K562 (cell line): ENCODE results near the gene TMEM154. TPM values are rescaled to one million over a fixed set of nuclear protein-coding genes. Genes with fewer than 3 reads are reported as not detected.

Experiments
- BRF1 ChIP-seq: IDR thresholded peaks from 3 replicates; pipeline ENCODE4 v1.6.1; 2011; ENCODE audit warnings: borderline replicate concordance, mild to moderate bottlenecking; ENCODE audit not compliant: insufficient read length; ENCODE audit errors: extremely low read depth
- CTBP1 ChIP-seq: fragments of 450-650 bp; IDR thresholded peaks from 2 replicates; pipeline ENCODE4 v1.6.1; 2016; ENCODE audit warnings: borderline replicate concordance
- HNRNPK ChIP-seq: fragments of 200-400 bp; formaldehyde crosslinking; IDR thresholded peaks from one replicate; pipeline ENCODE4 v1.6.1; 2018; ENCODE audit warnings: mild to moderate bottlenecking, low read depth, low read length; ENCODE audit not compliant: poor library complexity, severe bottlenecking
- JUND ChIP-seq, 2 experiments: IDR thresholded peaks; 2 replicates in 1 of 2; 3 replicates in 1 of 2; pipeline ENCODE4 v1.6.1; 2011; ENCODE audit warnings: borderline replicate concordance in 2 of 2, low read depth in 2 of 2, low read length in 2 of 2, improper control_type of control experiment in 1 of 2, missing biosample characterization in 1 of 2, missing genetic modification characterization in 1 of 2, missing genetic modification reagents in 1 of 2
- NR2C2 ChIP-seq, 2 experiments: fragments of 200-800 bp in 1 of 2; sonication (Bioruptor generic) in 1 of 2; sonication (generic) in 1 of 2; formaldehyde crosslinking in 1 of 2; IDR thresholded peaks; 2 replicates each; pipeline versions ENCODE4 v1.6.1 to v1.8.0; 2016 to 2022; ENCODE audit warnings: mild to moderate bottlenecking in 1 of 2, missing compliant biosample characterization in 1 of 2, missing genetic modification characterization in 1 of 2, missing genetic modification reagents in 1 of 2
- OTX1 ChIP-seq: fragments of 450-650 bp; formaldehyde crosslinking; IDR thresholded peaks from 2 replicates; pipeline ENCODE4 v1.4.0; 2022; ENCODE audit warnings: mild to moderate bottlenecking
- PHF8 ChIP-seq: fragments of 200-600 bp; sonication (generic); IDR thresholded peaks from 2 replicates; pipeline ENCODE4 v1.6.1; 2012; ENCODE audit warnings: mixed run types, mild to moderate bottlenecking, inconsistent platforms, low read length, moderate library complexity, borderline replicate concordance
- PTTG1 ChIP-seq: fragments of 450-650 bp; IDR thresholded peaks from 2 replicates; pipeline ENCODE4 v1.6.1; 2016; ENCODE audit warnings: low read depth, mild to moderate bottlenecking, missing genetic modification characterization, missing compliant biosample characterization
- TAF9B ChIP-seq: fragments of 450-650 bp; IDR thresholded peaks from 2 replicates; pipeline ENCODE4 v1.6.1; 2018; ENCODE audit warnings: mild to moderate bottlenecking; ENCODE audit not compliant: partially characterized antibody
- ZNF232 ChIP-seq: sonication (generic); formaldehyde crosslinking; IDR thresholded peaks from 2 replicates; pipeline ENCODE4 v1.8.0; 2022; ENCODE audit warnings: mild to moderate bottlenecking, missing genetic modification reagents
- polyA plus RNA-seq, 8 experiments: library from polyadenylated mRNA; depleted of rRNA in 4 of 8; stranded (reverse) in 5 of 8; unstranded in 3 of 8; fragments of >200 nt; fragmentation: Nextera tagmentation in 2 of 8; fragmentation: Illumina TruSeq in 1 of 8; extraction: Ambion mirVana in 2 of 8; extraction: Trizol in 1 of 8; gene quantifications; 2 replicates each; pipeline versions ENCODE4 v1.2.1 to v1.2.3, GENCODE V29; 2011 to 2014; ENCODE audit warnings: inconsistent platforms in 1 of 8, missing spikeins in 1 of 8
- total RNA-seq, 7 experiments: library from RNA; depleted of rRNA in 6 of 7; stranded (reverse); fragments of >200 nt in 6 of 7; fragmentation: Illumina TruSeq in 2 of 7; extraction: Trizol in 2 of 7; gene quantifications; 2 replicates each; pipeline versions ENCODE4 v1.2.1 to v1.2.3, GENCODE V29; 2011 to 2021; ENCODE audit warnings: low replicate concordance in 1 of 7
- TF ChIP-seq, protein P1 (sequence below): IDR thresholded peaks from 2 replicates; pipeline ENCODE4 v1.6.1; 2016; ENCODE audit warnings: missing genetic modification characterization, missing compliant biosample characterization
- TF ChIP-seq, protein P2 (sequence below): fragments of 450-650 bp; IDR thresholded peaks from 2 replicates; pipeline ENCODE4 v1.6.1; 2017; ENCODE audit warnings: mild to moderate bottlenecking, moderate library complexity
- TF ChIP-seq, protein P3 (sequence below): fragments of 200-800 bp; sonication (Bioruptor generic); IDR thresholded peaks from 2 replicates; pipeline ENCODE4 v1.6.1; 2016; ENCODE audit warnings: missing genetic modification characterization, missing compliant biosample characterization
- TF ChIP-seq, protein P4 (sequence below): fragments of 250-450 bp; sonication (Bioruptor Pico); IDR thresholded peaks from 2 replicates; pipeline ENCODE4 v1.4.0; 2020; ENCODE audit warnings: mild to moderate bottlenecking, moderate library complexity

Gene TMEM154
- total and polyA plus RNA-seq, 9 of the 15 experiments (the other 6 are each of a cell fraction or from before 2014, with no cell fraction given): 0.13 to 1.8 (median 0.58) TPM

DNA sequence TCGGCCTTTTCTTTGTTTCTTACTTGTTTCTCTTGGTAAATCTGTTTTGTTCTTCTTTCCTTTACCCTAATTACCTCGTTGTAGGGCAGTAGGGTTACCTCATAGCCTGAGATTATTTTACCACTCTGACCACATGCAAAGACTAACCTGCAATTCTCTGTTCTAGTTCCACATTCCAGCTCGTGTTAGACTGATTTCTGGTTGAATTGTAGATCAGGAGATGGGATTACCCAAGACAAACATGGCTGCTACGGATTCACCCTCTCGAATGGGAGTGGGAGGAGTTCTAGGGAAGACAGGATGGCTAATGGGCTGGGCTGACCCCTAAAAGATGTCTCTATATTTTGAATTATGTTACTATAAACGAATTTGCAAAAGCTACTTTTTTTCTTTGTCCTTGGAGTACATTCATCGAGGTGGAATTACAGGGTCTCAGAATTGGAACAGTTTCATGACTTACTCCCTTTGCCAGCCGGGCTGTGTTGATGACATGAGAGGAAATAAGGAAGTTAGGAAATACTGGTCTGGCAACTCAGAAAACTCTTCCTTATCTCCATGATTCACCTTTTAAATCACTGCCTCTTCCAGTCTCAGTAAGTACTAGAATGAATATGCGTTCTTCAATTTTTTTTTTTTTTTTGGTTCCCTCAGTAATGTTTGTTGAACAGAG lies 107.2 kb downstream of the TMEM154 start (continued):
- TF ChIP-seq HNRNPK: no peak
- no peak for TF ChIP-seq PTTG1 (tag)
- TF ChIP-seq JUND (IDR thresholded peaks at IDR 0.05; ENCODE audit: borderline replicate concordance, low read depth, low read length): peak; percentile 85
- peak; percentile 72; the same call in 1 of the 3 replicates for TF ChIP-seq JUND (tag; IDR thresholded peaks at IDR 0.05; ENCODE audit: borderline replicate concordance, low read depth, low read length)
- TF ChIP-seq, protein P1, sequence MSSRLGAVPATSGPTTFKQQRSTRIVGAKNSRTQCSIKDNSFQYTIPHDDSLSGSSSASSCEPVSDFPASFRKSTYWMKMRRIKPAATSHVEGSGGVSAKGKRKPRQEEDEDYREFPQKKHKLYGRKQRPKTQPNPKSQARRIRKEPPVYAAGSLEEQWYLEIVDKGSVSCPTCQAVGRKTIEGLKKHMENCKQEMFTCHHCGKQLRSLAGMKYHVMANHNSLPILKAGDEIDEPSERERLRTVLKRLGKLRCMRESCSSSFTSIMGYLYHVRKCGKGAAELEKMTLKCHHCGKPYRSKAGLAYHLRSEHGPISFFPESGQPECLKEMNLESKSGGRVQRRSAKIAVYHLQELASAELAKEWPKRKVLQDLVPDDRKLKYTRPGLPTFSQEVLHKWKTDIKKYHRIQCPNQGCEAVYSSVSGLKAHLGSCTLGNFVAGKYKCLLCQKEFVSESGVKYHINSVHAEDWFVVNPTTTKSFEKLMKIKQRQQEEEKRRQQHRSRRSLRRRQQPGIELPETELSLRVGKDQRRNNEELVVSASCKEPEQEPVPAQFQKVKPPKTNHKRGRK: no peak
- TF ChIP-seq TAF9B: no peak
- TF ChIP-seq OTX1 (CRISPR knock-in tag): no peak
- peak; percentile 76 for TF ChIP-seq CTBP1
- TF ChIP-seq, protein P2, sequence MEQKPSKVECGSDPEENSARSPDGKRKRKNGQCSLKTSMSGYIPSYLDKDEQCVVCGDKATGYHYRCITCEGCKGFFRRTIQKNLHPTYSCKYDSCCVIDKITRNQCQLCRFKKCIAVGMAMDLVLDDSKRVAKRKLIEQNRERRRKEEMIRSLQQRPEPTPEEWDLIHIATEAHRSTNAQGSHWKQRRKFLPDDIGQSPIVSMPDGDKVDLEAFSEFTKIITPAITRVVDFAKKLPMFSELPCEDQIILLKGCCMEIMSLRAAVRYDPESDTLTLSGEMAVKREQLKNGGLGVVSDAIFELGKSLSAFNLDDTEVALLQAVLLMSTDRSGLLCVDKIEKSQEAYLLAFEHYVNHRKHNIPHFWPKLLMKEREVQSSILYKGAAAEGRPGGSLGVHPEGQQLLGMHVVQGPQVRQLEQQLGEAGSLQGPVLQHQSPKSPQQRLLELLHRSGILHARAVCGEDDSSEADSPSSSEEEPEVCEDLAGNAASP: no peak
- TF ChIP-seq, protein P3, sequence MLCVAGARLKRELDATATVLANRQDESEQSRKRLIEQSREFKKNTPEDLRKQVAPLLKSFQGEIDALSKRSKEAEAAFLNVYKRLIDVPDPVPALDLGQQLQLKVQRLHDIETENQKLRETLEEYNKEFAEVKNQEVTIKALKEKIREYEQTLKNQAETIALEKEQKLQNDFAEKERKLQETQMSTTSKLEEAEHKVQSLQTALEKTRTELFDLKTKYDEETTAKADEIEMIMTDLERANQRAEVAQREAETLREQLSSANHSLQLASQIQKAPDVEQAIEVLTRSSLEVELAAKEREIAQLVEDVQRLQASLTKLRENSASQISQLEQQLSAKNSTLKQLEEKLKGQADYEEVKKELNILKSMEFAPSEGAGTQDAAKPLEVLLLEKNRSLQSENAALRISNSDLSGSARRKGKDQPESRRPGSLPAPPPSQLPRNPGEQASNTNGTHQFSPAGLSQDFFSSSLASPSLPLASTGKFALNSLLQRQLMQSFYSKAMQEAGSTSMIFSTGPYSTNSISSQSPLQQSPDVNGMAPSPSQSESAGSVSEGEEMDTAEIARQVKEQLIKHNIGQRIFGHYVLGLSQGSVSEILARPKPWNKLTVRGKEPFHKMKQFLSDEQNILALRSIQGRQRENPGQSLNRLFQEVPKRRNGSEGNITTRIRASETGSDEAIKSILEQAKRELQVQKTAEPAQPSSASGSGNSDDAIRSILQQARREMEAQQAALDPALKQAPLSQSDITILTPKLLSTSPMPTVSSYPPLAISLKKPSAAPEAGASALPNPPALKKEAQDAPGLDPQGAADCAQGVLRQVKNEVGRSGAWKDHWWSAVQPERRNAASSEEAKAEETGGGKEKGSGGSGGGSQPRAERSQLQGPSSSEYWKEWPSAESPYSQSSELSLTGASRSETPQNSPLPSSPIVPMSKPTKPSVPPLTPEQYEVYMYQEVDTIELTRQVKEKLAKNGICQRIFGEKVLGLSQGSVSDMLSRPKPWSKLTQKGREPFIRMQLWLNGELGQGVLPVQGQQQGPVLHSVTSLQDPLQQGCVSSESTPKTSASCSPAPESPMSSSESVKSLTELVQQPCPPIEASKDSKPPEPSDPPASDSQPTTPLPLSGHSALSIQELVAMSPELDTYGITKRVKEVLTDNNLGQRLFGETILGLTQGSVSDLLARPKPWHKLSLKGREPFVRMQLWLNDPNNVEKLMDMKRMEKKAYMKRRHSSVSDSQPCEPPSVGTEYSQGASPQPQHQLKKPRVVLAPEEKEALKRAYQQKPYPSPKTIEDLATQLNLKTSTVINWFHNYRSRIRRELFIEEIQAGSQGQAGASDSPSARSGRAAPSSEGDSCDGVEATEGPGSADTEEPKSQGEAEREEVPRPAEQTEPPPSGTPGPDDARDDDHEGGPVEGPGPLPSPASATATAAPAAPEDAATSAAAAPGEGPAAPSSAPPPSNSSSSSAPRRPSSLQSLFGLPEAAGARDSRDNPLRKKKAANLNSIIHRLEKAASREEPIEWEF (CRISPR knock-in tag): no peak
- TF ChIP-seq ZNF232 (CRISPR knock-in tag): no peak
- no peak for TF ChIP-seq NR2C2 (CRISPR knock-in tag; IDR thresholded peaks at IDR 0.05)
- TF ChIP-seq NR2C2 (tag; IDR thresholded peaks at IDR 0.05): peak; percentile 71; the same call in 1 of the 2 replicates
- TF ChIP-seq, protein P4, sequence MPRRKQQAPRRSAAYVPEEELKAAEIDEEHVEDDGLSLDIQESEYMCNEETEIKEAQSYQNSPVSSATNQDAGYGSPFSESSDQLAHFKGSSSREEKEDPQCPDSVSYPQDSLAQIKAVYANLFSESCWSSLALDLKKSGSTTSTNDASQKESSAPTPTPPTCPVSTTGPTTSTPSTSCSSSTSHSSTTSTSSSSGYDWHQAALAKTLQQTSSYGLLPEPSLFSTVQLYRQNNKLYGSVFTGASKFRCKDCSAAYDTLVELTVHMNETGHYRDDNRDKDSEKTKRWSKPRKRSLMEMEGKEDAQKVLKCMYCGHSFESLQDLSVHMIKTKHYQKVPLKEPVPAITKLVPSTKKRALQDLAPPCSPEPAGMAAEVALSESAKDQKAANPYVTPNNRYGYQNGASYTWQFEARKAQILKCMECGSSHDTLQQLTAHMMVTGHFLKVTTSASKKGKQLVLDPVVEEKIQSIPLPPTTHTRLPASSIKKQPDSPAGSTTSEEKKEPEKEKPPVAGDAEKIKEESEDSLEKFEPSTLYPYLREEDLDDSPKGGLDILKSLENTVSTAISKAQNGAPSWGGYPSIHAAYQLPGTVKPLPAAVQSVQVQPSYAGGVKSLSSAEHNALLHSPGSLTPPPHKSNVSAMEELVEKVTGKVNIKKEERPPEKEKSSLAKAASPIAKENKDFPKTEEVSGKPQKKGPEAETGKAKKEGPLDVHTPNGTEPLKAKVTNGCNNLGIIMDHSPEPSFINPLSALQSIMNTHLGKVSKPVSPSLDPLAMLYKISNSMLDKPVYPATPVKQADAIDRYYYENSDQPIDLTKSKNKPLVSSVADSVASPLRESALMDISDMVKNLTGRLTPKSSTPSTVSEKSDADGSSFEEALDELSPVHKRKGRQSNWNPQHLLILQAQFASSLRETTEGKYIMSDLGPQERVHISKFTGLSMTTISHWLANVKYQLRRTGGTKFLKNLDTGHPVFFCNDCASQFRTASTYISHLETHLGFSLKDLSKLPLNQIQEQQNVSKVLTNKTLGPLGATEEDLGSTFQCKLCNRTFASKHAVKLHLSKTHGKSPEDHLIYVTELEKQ: no peak
- no peak for TF ChIP-seq PHF8
- TF ChIP-seq BRF1: no peak
